GM23338 (cell line): ENCODE measurements around the gene FAAH2. TPM values are rescaled to one million over a fixed set of nuclear protein-coding genes. Genes with fewer than 3 reads are reported as not detected.

Source experiments
- ATAC-seq: fragments of 200-7000 bp; cut with Tn5 transposase; 3 replicates; pipeline ENCODE4 v1.9.1; 2020
- DNase-seq: peaks from one replicate; pipeline ENCODE4 v3.0.0-alpha.2; 2015; ENCODE audit warnings: low spot score
- H2AFZ ChIP-seq: fragments of 200-600 bp; sonication (generic); 2 replicates; pipeline ENCODE4 v1.8.0; 2016; ENCODE audit warnings: antibody characterized with exemption, mild to moderate bottlenecking, moderate library complexity
- H3F3A ChIP-seq: fragments of 200-600 bp; sonication (generic); replicated peaks from 2 replicates; pipeline ENCODE4 v1.8.0; 2017; ENCODE audit warnings: antibody characterized with exemption, mixed run types, low read depth
- H3K27ac ChIP-seq: fragments of 200-600 bp; sonication (generic); 2 replicates; pipeline ENCODE4 v1.6.1; 2016; ENCODE audit warnings: low read depth
- H3K27me3 ChIP-seq: fragments of 200-600 bp; sonication (generic); 2 replicates; pipeline ENCODE4 v1.8.0; 2016; ENCODE audit warnings: mild to moderate bottlenecking, mixed run types, moderate library complexity; ENCODE audit not compliant: insufficient read depth
- H3K36me3 ChIP-seq: fragments of 200-600 bp; sonication (generic); 2 replicates; pipeline ENCODE4 v1.8.0; 2016; ENCODE audit warnings: mild to moderate bottlenecking; ENCODE audit not compliant: insufficient read depth
- H3K4me1 ChIP-seq: fragments of 200-600 bp; sonication (generic); 2 replicates; pipeline ENCODE4 v1.8.0; 2016; ENCODE audit warnings: mild to moderate bottlenecking, moderate library complexity; ENCODE audit not compliant: insufficient read depth
- H3K4me2 ChIP-seq: fragments of 200-600 bp; sonication (generic); 2 replicates; pipeline ENCODE4 v1.7.1; 2017; ENCODE audit warnings: mixed run types
- H3K4me3 ChIP-seq: fragments of 200-600 bp; sonication (generic); 2 replicates; pipeline ENCODE4 v1.6.1; 2016; ENCODE audit warnings: mixed run types
- H3K79me2 ChIP-seq: fragments of 200-600 bp; sonication (generic); replicated peaks from 2 replicates; pipeline ENCODE4 v1.8.0; 2017; ENCODE audit warnings: mild to moderate bottlenecking; ENCODE audit not compliant: insufficient read depth
- H3K9me2 ChIP-seq: fragments of 200-600 bp; sonication (generic); 2 replicates; pipeline ENCODE4 v1.8.0; 2017; ENCODE audit not compliant: insufficient read depth
- H4K20me1 ChIP-seq: fragments of 200-600 bp; sonication (generic); replicated peaks from 2 replicates; pipeline ENCODE4 v1.8.0; 2017; ENCODE audit warnings: mild to moderate bottlenecking; ENCODE audit not compliant: insufficient read depth
- H3K27ac Mint-ChIP-seq: 2 replicates; pipeline ENCODE4 v1.8.0; 2020; ENCODE audit warnings: inconsistent platforms, mild to moderate bottlenecking, moderate library complexity, mixed read lengths
- H3K27me3 Mint-ChIP-seq: 3 replicates; pipeline ENCODE4 v1.8.0; 2022; ENCODE audit warnings: low read depth, mild to moderate bottlenecking, moderate library complexity, mixed read lengths, inconsistent platforms; ENCODE audit not compliant: insufficient read depth, poor library complexity
- H3K36me3 Mint-ChIP-seq: 3 replicates; pipeline ENCODE4 v1.8.0; 2021; ENCODE audit warnings: low read depth, mild to moderate bottlenecking, inconsistent platforms, moderate library complexity, mixed read lengths
- H3K4me1 Mint-ChIP-seq: 3 replicates; pipeline ENCODE4 v1.8.0; 2020; ENCODE audit warnings: mild to moderate bottlenecking, inconsistent platforms, mixed read lengths
- H3K4me3 Mint-ChIP-seq: 3 replicates; pipeline ENCODE4 v1.8.0; 2021; ENCODE audit warnings: moderate library complexity, mild to moderate bottlenecking, inconsistent platforms, mixed read lengths
- H3K9me3 Mint-ChIP-seq: 3 replicates; pipeline ENCODE4 v1.8.0; 2020; ENCODE audit warnings: moderate library complexity, mild to moderate bottlenecking, inconsistent platforms, mixed read lengths
- CREB1 ChIP-seq: fragments of 250-450 bp; sonication (Bioruptor Pico); IDR thresholded peaks from 2 replicates; pipeline ENCODE4 v1.5.0; 2020; ENCODE audit warnings: low read depth, mild to moderate bottlenecking, moderate library complexity
- CTCF ChIP-seq, 2 experiments: fragments of 200-600 bp in 1 of 2; sonication (generic) in 1 of 2; conservative IDR thresholded peaks; 2 replicates each; pipeline versions ENCODE4 v1.5.1 to v1.6.1; 2016 to 2017; ENCODE audit warnings: antibody characterized with exemption in 2 of 2, low read depth in 2 of 2, mild to moderate bottlenecking in 2 of 2, moderate library complexity in 1 of 2
- ETS1 ChIP-seq: IDR thresholded peaks from 2 replicates; pipeline ENCODE4 v1.6.1; 2016; ENCODE audit warnings: antibody characterized with exemption
- EZH2 ChIP-seq: fragments of 200-600 bp; sonication (generic); IDR thresholded peaks from one replicate; pipeline ENCODE4 v1.8.0; 2017; ENCODE audit warnings: antibody characterized with exemption, mild to moderate bottlenecking, low read depth; ENCODE audit not compliant: unreplicated experiment
- EZH2phosphoT487 ChIP-seq: fragments of 200-600 bp; sonication (generic); IDR thresholded peaks from one replicate; pipeline ENCODE4 v1.8.1; 2018; ENCODE audit warnings: antibody characterized with exemption; ENCODE audit not compliant: unreplicated experiment
- NANOG ChIP-seq: IDR thresholded peaks from 2 replicates; pipeline ENCODE4 v1.6.1; 2016; ENCODE audit warnings: antibody characterized with exemption, borderline replicate concordance
- ZNF114 ChIP-seq: fragments of 250-450 bp; sonication (Bioruptor Pico); IDR thresholded peaks from 2 replicates; pipeline ENCODE4 v1.5.0; 2020; ENCODE audit warnings: mild to moderate bottlenecking, moderate library complexity
- ZNF331 ChIP-seq: fragments of 250-450 bp; sonication (Bioruptor Pico); IDR thresholded peaks from 2 replicates; pipeline ENCODE4 v1.5.0; 2020; ENCODE audit warnings: low read depth, mild to moderate bottlenecking, moderate library complexity
- polyA plus RNA-seq: library from polyadenylated mRNA; unstranded; fragments of >200 nt; fragmentation: Nextera tagmentation; extraction: Ambion mirVana; gene quantifications from 2 replicates; pipeline ENCODE4 v1.2.1, GENCODE V29; 2016
- total RNA-seq: library from RNA; depleted of rRNA; stranded (reverse); fragments of >200 nt; shearing (Covaris generic); gene quantifications from 2 replicates; pipeline ENCODE4 v1.2.3, GENCODE V29; 2014
- TF ChIP-seq, protein P1 (sequence below): IDR thresholded peaks from one replicate; pipeline ENCODE4 v1.6.1; 2018; ENCODE audit warnings: antibody characterized with exemption; ENCODE audit not compliant: unreplicated experiment
- TF ChIP-seq, protein P2 (sequence below): fragments of 250-450 bp; sonication (Bioruptor Pico); IDR thresholded peaks from 2 replicates; pipeline ENCODE4 v1.5.0; 2020; ENCODE audit warnings: mild to moderate bottlenecking, moderate library complexity

The FAAH2 gene
- total and polyA plus RNA-seq, 2 experiments from 2014 or later = 5.3 to 6.0 TPM

DNA sequence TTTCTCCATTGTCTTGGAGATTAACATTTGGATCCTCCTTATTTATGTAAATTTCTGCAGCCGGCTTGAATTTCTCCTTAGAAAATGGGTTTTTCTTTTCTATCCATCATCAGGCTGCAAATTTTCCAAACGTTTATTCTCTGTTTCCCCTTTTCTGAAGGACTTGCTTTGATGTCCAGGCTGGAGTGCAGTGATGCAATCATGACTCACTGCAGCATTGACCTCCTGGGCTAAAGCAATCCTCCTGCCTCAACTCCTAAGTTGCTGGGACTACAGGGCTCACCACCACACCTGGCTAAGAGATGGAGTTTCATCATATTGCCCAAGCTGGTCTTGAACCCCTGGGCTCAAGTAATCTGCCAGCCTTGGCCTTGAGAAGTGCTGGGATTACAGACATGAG is 161.3 kb downstream of the FAAH2 start:
- Mint-ChIP-seq H3K9me3 (peaks cover 7% of the 10 kb centered on the region; the same call in 2 of the 3 replicates), H3K27ac (no peak overlapping the region), H3K4me1 (no peaks in the 10 kb centered on the region), H3K27me3 (no peaks in the 10 kb centered on the region), H3K36me3 (peaks cover 7% of the 10 kb centered on the region; the same call in 2 of the 3 replicates), H3K4me3 (no peak overlapping the region)
- no peaks in the 10 kb centered on the region for H3K79me2 ChIP-seq
- ATAC-seq (no peak), DNase-seq (no peak)
- no peaks in the 10 kb centered on the region for H3K27me3 ChIP-seq
- no peaks in the 10 kb centered on the region for H3F3A ChIP-seq
- H3K27ac ChIP-seq = no peak overlapping the region
- no peak for TF ChIP-seq EZH2phosphoT487
- no peak for TF ChIP-seq CTCF (conservative IDR thresholded peaks at IDR 0.05; ENCODE audit: low read depth in 2 of 2)
- no peak for TF ChIP-seq CREB1 (CRISPR knock-in tag)
- TF ChIP-seq ETS1 = no peak
- TF ChIP-seq, protein P1, sequence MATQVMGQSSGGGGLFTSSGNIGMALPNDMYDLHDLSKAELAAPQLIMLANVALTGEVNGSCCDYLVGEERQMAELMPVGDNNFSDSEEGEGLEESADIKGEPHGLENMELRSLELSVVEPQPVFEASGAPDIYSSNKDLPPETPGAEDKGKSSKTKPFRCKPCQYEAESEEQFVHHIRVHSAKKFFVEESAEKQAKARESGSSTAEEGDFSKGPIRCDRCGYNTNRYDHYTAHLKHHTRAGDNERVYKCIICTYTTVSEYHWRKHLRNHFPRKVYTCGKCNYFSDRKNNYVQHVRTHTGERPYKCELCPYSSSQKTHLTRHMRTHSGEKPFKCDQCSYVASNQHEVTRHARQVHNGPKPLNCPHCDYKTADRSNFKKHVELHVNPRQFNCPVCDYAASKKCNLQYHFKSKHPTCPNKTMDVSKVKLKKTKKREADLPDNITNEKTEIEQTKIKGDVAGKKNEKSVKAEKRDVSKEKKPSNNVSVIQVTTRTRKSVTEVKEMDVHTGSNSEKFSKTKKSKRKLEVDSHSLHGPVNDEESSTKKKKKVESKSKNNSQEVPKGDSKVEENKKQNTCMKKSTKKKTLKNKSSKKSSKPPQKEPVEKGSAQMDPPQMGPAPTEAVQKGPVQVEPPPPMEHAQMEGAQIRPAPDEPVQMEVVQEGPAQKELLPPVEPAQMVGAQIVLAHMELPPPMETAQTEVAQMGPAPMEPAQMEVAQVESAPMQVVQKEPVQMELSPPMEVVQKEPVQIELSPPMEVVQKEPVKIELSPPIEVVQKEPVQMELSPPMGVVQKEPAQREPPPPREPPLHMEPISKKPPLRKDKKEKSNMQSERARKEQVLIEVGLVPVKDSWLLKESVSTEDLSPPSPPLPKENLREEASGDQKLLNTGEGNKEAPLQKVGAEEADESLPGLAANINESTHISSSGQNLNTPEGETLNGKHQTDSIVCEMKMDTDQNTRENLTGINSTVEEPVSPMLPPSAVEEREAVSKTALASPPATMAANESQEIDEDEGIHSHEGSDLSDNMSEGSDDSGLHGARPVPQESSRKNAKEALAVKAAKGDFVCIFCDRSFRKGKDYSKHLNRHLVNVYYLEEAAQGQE = no peak
- TF ChIP-seq ZNF331 (CRISPR knock-in tag) = no peak
- TF ChIP-seq, protein P2, sequence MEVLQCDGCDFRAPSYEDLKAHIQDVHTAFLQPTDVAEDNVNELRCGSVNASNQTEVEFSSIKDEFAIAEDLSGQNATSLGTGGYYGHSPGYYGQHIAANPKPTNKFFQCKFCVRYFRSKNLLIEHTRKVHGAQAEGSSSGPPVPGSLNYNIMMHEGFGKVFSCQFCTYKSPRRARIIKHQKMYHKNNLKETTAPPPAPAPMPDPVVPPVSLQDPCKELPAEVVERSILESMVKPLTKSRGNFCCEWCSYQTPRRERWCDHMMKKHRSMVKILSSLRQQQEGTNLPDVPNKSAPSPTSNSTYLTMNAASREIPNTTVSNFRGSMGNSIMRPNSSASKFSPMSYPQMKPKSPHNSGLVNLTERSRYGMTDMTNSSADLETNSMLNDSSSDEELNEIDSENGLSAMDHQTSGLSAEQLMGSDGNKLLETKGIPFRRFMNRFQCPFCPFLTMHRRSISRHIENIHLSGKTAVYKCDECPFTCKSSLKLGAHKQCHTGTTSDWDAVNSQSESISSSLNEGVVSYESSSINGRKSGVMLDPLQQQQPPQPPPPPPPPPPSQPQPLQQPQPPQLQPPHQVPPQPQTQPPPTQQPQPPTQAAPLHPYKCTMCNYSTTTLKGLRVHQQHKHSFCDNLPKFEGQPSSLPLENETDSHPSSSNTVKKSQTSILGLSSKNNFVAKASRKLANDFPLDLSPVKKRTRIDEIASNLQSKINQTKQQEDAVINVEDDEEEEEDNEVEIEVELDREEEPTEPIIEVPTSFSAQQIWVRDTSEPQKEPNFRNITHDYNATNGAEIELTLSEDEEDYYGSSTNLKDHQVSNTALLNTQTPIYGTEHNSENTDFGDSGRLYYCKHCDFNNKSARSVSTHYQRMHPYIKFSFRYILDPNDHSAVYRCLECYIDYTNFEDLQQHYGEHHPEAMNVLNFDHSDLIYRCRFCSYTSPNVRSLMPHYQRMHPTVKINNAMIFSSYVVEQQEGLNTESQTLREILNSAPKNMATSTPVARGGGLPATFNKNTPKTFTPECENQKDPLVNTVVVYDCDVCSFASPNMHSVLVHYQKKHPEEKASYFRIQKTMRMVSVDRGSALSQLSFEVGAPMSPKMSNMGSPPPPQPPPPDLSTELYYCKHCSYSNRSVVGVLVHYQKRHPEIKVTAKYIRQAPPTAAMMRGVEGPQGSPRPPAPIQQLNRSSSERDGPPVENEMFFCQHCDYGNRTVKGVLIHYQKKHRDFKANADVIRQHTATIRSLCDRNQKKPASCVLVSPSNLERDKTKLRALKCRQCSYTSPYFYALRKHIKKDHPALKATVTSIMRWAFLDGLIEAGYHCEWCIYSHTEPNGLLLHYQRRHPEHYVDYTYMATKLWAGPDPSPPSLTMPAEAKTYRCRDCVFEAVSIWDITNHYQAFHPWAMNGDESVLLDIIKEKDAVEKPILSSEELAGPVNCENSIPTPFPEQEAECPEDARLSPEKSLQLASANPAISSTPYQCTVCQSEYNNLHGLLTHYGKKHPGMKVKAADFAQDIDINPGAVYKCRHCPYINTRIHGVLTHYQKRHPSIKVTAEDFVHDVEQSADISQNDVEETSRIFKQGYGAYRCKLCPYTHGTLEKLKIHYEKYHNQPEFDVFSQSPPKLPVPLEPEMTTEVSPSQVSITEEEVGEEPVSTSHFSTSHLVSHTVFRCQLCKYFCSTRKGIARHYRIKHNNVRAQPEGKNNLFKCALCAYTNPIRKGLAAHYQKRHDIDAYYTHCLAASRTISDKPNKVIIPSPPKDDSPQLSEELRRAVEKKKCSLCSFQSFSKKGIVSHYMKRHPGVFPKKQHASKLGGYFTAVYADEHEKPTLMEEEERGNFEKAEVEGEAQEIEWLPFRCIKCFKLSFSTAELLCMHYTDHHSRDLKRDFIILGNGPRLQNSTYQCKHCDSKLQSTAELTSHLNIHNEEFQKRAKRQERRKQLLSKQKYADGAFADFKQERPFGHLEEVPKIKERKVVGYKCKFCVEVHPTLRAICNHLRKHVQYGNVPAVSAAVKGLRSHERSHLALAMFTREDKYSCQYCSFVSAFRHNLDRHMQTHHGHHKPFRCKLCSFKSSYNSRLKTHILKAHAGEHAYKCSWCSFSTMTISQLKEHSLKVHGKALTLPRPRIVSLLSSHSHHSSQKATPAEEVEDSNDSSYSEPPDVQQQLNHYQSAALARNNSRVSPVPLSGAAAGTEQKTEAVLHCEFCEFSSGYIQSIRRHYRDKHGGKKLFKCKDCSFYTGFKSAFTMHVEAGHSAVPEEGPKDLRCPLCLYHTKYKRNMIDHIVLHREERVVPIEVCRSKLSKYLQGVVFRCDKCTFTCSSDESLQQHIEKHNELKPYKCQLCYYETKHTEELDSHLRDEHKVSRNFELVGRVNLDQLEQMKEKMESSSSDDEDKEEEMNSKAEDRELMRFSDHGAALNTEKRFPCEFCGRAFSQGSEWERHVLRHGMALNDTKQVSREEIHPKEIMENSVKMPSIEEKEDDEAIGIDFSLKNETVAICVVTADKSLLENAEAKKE (CRISPR knock-in tag) = no peak
- TF ChIP-seq ZNF114 = no peak
- no peak for TF ChIP-seq NANOG
- no peak for TF ChIP-seq EZH2
- H4K20me1 ChIP-seq = no peaks in the 10 kb centered on the region
- H3K4me3 ChIP-seq = no peak overlapping the region
- no peaks in the 10 kb centered on the region for H3K9me2 ChIP-seq
- H3K4me1 ChIP-seq = no peaks in the 10 kb centered on the region
- H2AFZ ChIP-seq = no peak overlapping the region
- no peaks in the 10 kb centered on the region for H3K36me3 ChIP-seq
- no peak overlapping the region for H3K4me2 ChIP-seq
